ENCODE data around the gene CGB5.

DNA sequence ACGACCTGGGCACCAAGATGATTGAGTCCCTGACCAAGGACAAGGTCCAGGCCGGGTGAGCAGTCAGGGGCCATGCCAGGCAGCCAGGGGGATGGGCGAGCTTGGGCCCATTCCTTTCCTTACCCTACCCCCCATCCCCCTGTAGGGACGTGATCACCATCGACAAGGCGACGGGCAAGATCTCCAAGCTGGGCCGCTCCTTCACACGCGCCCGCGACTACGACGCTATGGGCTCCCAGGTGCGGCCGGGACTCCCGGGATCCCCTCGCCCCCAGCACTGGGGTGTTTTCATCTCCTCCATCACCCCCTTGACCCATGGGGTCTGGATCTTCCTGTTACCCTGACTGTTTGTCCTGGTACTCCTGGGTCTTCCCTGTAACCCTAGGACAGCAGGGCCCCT, 33.8 kb upstream of the CGB5 start:
- TF ChIP-seq, protein P1, sequence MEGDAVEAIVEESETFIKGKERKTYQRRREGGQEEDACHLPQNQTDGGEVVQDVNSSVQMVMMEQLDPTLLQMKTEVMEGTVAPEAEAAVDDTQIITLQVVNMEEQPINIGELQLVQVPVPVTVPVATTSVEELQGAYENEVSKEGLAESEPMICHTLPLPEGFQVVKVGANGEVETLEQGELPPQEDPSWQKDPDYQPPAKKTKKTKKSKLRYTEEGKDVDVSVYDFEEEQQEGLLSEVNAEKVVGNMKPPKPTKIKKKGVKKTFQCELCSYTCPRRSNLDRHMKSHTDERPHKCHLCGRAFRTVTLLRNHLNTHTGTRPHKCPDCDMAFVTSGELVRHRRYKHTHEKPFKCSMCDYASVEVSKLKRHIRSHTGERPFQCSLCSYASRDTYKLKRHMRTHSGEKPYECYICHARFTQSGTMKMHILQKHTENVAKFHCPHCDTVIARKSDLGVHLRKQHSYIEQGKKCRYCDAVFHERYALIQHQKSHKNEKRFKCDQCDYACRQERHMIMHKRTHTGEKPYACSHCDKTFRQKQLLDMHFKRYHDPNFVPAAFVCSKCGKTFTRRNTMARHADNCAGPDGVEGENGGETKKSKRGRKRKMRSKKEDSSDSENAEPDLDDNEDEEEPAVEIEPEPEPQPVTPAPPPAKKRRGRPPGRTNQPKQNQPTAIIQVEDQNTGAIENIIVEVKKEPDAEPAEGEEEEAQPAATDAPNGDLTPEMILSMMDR (IDR thresholded peaks at IDR 0.05; ENCODE audit: low read depth, low read length, poor library complexity, severe bottlenecking): no peak
- no peak for TF ChIP-seq EZH2phosphoT487 (IDR thresholded peaks at IDR 0.05; ENCODE audit: borderline replicate concordance, low read length)

Measured in DOHH2 (cell line).